ENCODE results near the gene SHROOM3. TPM values are rescaled to one million over a fixed set of nuclear protein-coding genes. Genes with fewer than 3 reads are reported as not detected.

The SHROOM3 gene
- total RNA-seq, 6 experiments from 2014 or later = 39.1 to 98.7 (median 40.9) TPM

GRCh38 chr4:76615999-76616398 lies 181.0 kb downstream of the SHROOM3 start:
- no peak for TF ChIP-seq CTCF (IDR thresholded peaks at IDR 0.05)
- no peak for DNase-seq
- no peak overlapping the region for H3K4me3 Mint-ChIP-seq
- H3K36me3 Mint-ChIP-seq (ENCODE audit: low read depth) = 0 out of 2 replicates have a peak, but pooled peaks cover 4% of the 10 kb centered on the region
- no peaks in the 10 kb centered on the region for H3K9me3 Mint-ChIP-seq
- H3K27ac Mint-ChIP-seq = peak overlapping the region; percentile 86
- peaks cover 88% of the 10 kb centered on the region for H3K4me1 Mint-ChIP-seq (ENCODE audit: low read depth)
- no peaks in the 10 kb centered on the region; the same call in 1 of the 2 replicates for H3K27me3 Mint-ChIP-seq (ENCODE audit: insufficient read depth)

- Mint-ChIP-seq H3K9me3 (no peaks in the 10 kb centered on the region), H3K36me3 (ENCODE audit: low read depth) (0 out of 2 replicates have a peak, but pooled peaks cover 4% of the 10 kb centered on the region), H3K27ac (no peak overlapping the region), H3K4me1 (ENCODE audit: low read depth) (peaks cover 88% of the 10 kb centered on the region), H3K4me3 (no peak overlapping the region), H3K27me3 (ENCODE audit: insufficient read depth) (no peaks in the 10 kb centered on the region)
- no peak for DNase-seq
- no peak for TF ChIP-seq CTCF (IDR thresholded peaks at IDR 0.05)
Measured at GRCh38 chr4:76616526-76616925, 181.5 kb downstream of the SHROOM3 start.

GRCh38 chr4:76620723-76621468 lies 185.9 kb downstream of the SHROOM3 start:
- Mint-ChIP-seq H3K4me1 (ENCODE audit: low read depth) (peaks cover 90% of the 10 kb centered on the region), H3K4me3 (no peak overlapping the region), H3K9me3 (no peaks in the 10 kb centered on the region), H3K27ac (peak overlapping the region; percentile 94), H3K27me3 (ENCODE audit: insufficient read depth) (no peaks in the 10 kb centered on the region), H3K36me3 (ENCODE audit: low read depth) (0 out of 2 replicates have a peak, but pooled peaks cover 4% of the 10 kb centered on the region)
- TF ChIP-seq CTCF (IDR thresholded peaks at IDR 0.05) = no peak
- no peak for DNase-seq

- H3K27ac Mint-ChIP-seq = peak overlapping the region; percentile 94
- peak; percentile 79 for DNase-seq
- H3K4me3 Mint-ChIP-seq = peak overlapping the region; percentile 48
Measured at GRCh38 chr4:76622126-76622525, 187.1 kb downstream of the SHROOM3 start.

GRCh38 chr4:76622717-76623116 lies 187.7 kb downstream of the SHROOM3 start:
- H3K9me3 Mint-ChIP-seq = no peaks in the 10 kb centered on the region
- no peak for TF ChIP-seq CTCF (IDR thresholded peaks at IDR 0.05)
- peak overlapping the region; percentile 48 for H3K4me3 Mint-ChIP-seq
- 0 out of 2 replicates have a peak, but pooled peaks cover 4% of the 10 kb centered on the region for H3K36me3 Mint-ChIP-seq (ENCODE audit: low read depth)
- DNase-seq = peak; percentile 53
- peaks cover 90% of the 10 kb centered on the region for H3K4me1 Mint-ChIP-seq (ENCODE audit: low read depth)
- no peaks in the 10 kb centered on the region for H3K27me3 Mint-ChIP-seq (ENCODE audit: insufficient read depth)
- H3K27ac Mint-ChIP-seq = peak overlapping the region; percentile 94

More at GRCh38 chr4:76622126-76622525, 187.1 kb downstream of the SHROOM3 start:
- H3K4me1 Mint-ChIP-seq (ENCODE audit: low read depth) = peaks cover 90% of the 10 kb centered on the region
- H3K27me3 Mint-ChIP-seq (ENCODE audit: insufficient read depth) = no peaks in the 10 kb centered on the region
- H3K9me3 Mint-ChIP-seq = no peaks in the 10 kb centered on the region
- TF ChIP-seq CTCF (IDR thresholded peaks at IDR 0.05) = no peak
- 0 out of 2 replicates have a peak, but pooled peaks cover 4% of the 10 kb centered on the region for H3K36me3 Mint-ChIP-seq (ENCODE audit: low read depth)
